ENCODE measurements around the gene FBXW2. TPM values are rescaled to one million over a fixed set of nuclear protein-coding genes. Genes with fewer than 3 reads are reported as not detected.
A peak's percentile ranks its signal among the peaks of the same experiment; 100 is the strongest.

FBXW2 gene
- total and polyA plus RNA-seq, 2 donors (not counting 1 experiment from before 2014, with no cell fraction given): 14.9 to 70.6 TPM

GRCh38 chr9:120757026-120757913 is 35.9 kb downstream of the FBXW2 start:
- Mint-ChIP-seq H3K27ac (peak overlapping the region; percentile 39), H3K4me1 (peaks cover 26% of the 10 kb centered on the region), H3K4me3 (no peak overlapping the region), H3K27me3 (no peaks in the 10 kb centered on the region), H3K9me3 (ENCODE audit: insufficient read depth) (no peaks in the 10 kb centered on the region)
- DNase-seq (peak; percentile 24), ATAC-seq (ENCODE audit: low read depth) (no peak)
- WGBS (ENCODE audit: insufficient coverage): no CpG with 5 or more reads among the region's 6 CpGs
- Histone ChIP-seq H3K36me3 (replicated peaks in 1 of 2; ENCODE audit: control extremely low read depth in 1 of 2, control insufficient read depth in 1 of 2, extremely low read depth in 1 of 2, insufficient read depth in 2 of 2, low read length in 1 of 2) (peaks cover 0 to 9% of the 10 kb centered on the region in 2 experiments), H4K20me1 (ENCODE audit: control insufficient read depth, insufficient read depth, low read length, poor library complexity, severe bottlenecking) (no peaks in the 10 kb centered on the region), H3K4me2 (replicated peaks; ENCODE audit: low read depth, low read length, poor library complexity, severe bottlenecking) (peak overlapping the region; percentile 9), H3K9me3 (ENCODE audit: control extremely low read depth in 1 of 3, control insufficient read depth in 2 of 3, insufficient read depth in 1 of 3, low read length in 2 of 3) (no peaks in the 10 kb centered on the region), H3K9ac (ENCODE audit: low read length) (no peak overlapping the region), H3K27me3 (replicated peaks in 1 of 4; ENCODE audit: control extremely low read depth in 1 of 4, control insufficient read depth in 3 of 4, insufficient read depth in 4 of 4, low read length in 3 of 4) (no peaks in the 10 kb centered on the region), H3K4me1 (ENCODE audit: control insufficient read depth in 2 of 2, insufficient read depth in 2 of 2, low read length in 2 of 2) (peaks cover 5 to 13% of the 10 kb centered on the region in 2 donors), H3K27ac (ENCODE audit: low read length in 2 of 2) (peak overlapping the region; percentile 14 to 68), H3K4me3 (ENCODE audit: control extremely low read depth in 1 of 5, extremely low read depth in 1 of 5, insufficient read depth in 1 of 5, low read depth in 2 of 5, low read length in 4 of 5) (no peak overlapping the region), H3K79me2 (ENCODE audit: control insufficient read depth, insufficient read depth, low read length) (no peaks in the 10 kb centered on the region), H2AFZ (ENCODE audit: insufficient read depth, low read depth, low read length, poor library complexity, severe bottlenecking) (no peak overlapping the region)
- TF ChIP-seq EZH2 (IDR thresholded peaks at IDR 0.05; ENCODE audit: borderline replicate concordance, insufficient read depth, low read depth, low read length, poor library complexity, severe bottlenecking) (no peak), CTCF (IDR thresholded peaks at IDR 0.05) (no peak)
- intact Hi-C loops (cut with micrococcal nuclease): loop anchor here (5.0 kb wide), 2 partner anchors 140 to 790 kb away; no protein-coding TSS in a partner anchor
- POLR2A ChIA-PET: no interaction called here
- CTCF ChIA-PET: interaction anchor here (0.7 to 7.7 kb wide), 22 partner anchors 9 to 644 kb away, joined by 3 to 173 read pairs (median 4); no protein-coding TSS in a partner anchor

GRCh38 chr9:120756531-120756930 is 36.7 kb downstream of the FBXW2 start:
- H3K4me1 ChIP-seq (ENCODE audit: control insufficient read depth in 2 of 2, insufficient read depth in 2 of 2, low read length in 2 of 2): peaks cover 5 to 13% of the 10 kb centered on the region in 2 donors
- DNase-seq: no peak
- no peak overlapping the region for H3K4me3 ChIP-seq (ENCODE audit: control extremely low read depth in 1 of 5, extremely low read depth in 1 of 5, insufficient read depth in 1 of 5, low read depth in 2 of 5, low read length in 4 of 5)
- H3K4me2 ChIP-seq (replicated peaks; ENCODE audit: low read depth, low read length, poor library complexity, severe bottlenecking): no peak overlapping the region
- ChIA-PET POLR2A (no interaction called here), CTCF (interaction anchor here (0.8 to 7.7 kb wide), 27 partner anchors 9 to 645 kb away, joined by 3 to 173 read pairs (median 6); partner anchors contain the start of gene FBXW2)
- Mint-ChIP-seq H3K4me1 (peaks cover 26% of the 10 kb centered on the region), H3K27me3 (no peaks in the 10 kb centered on the region), H3K27ac (no peak overlapping the region), H3K9me3 (ENCODE audit: insufficient read depth) (no peaks in the 10 kb centered on the region), H3K4me3 (no peak overlapping the region)
- H3K36me3 ChIP-seq (replicated peaks in 1 of 2; ENCODE audit: control extremely low read depth in 1 of 2, control insufficient read depth in 1 of 2, extremely low read depth in 1 of 2, insufficient read depth in 2 of 2, low read length in 1 of 2): peaks cover 0 to 9% of the 10 kb centered on the region in 2 experiments
- no peaks in the 10 kb centered on the region for H4K20me1 ChIP-seq (ENCODE audit: control insufficient read depth, insufficient read depth, low read length, poor library complexity, severe bottlenecking)
- H3K27ac ChIP-seq (ENCODE audit: low read length in 2 of 2): peak overlapping the region in 1 of 2 donors; percentile 68
- TF ChIP-seq CTCF (IDR thresholded peaks at IDR 0.05) (no peak), EZH2 (IDR thresholded peaks at IDR 0.05; ENCODE audit: borderline replicate concordance, insufficient read depth, low read depth, low read length, poor library complexity, severe bottlenecking) (no peak)
- WGBS (ENCODE audit: insufficient coverage): no CpG with 5 or more reads among the region's 1 CpG
- no peak for ATAC-seq (ENCODE audit: low read depth)
- no peak overlapping the region for H3K9ac ChIP-seq (ENCODE audit: low read length)
- no peaks in the 10 kb centered on the region for H3K79me2 ChIP-seq (ENCODE audit: control insufficient read depth, insufficient read depth, low read length)
- H3K27me3 ChIP-seq (replicated peaks in 1 of 4; ENCODE audit: control extremely low read depth in 1 of 4, control insufficient read depth in 3 of 4, insufficient read depth in 4 of 4, low read length in 3 of 4): no peaks in the 10 kb centered on the region
- H2AFZ ChIP-seq (ENCODE audit: insufficient read depth, low read depth, low read length, poor library complexity, severe bottlenecking): no peak overlapping the region
- intact Hi-C loops (cut with micrococcal nuclease): loop anchor here (1.0 to 5.0 kb wide), 4 partner anchors 139 to 791 kb away; no protein-coding TSS in a partner anchor
- H3K9me3 ChIP-seq (ENCODE audit: control extremely low read depth in 1 of 3, control insufficient read depth in 2 of 3, insufficient read depth in 1 of 3, low read length in 2 of 3): no peaks in the 10 kb centered on the region
